Neural cell (in vitro differentiated cells): ENCODE measurements around the gene BABAM2. TPM values are rescaled to one million over a fixed set of nuclear protein-coding genes. Genes with fewer than 3 reads are reported as not detected.

Experiments
- H2AFZ ChIP-seq: fragments of 200-600, 300-800 bp; sonication (generic), shearing (Covaris generic); 2 replicates; pipeline ENCODE4 v1.6.0; 2014; ENCODE audit warnings: low read depth, mild to moderate bottlenecking, antibody characterized with exemption, low read length, moderate library complexity
- H3F3A ChIP-seq: fragments of 200-600 bp; shearing (Covaris generic); 2 replicates; pipeline ENCODE4 v1.6.1; 2016; ENCODE audit warnings: mild to moderate bottlenecking, moderate library complexity, mixed read lengths, antibody characterized with exemption, low read length; ENCODE audit not compliant: insufficient read depth, poor library complexity, severe bottlenecking
- H3K27ac ChIP-seq: fragments of 200-600, 300-800 bp; sonication (generic), shearing (Covaris generic); 2 replicates; pipeline ENCODE4 v1.5.1; 2014; ENCODE audit warnings: mild to moderate bottlenecking, low read length, moderate library complexity
- H3K27me3 ChIP-seq: fragments of 300-800, 200-600 bp; sonication (generic), shearing (Covaris generic); 2 replicates; pipeline ENCODE4 v1.6.0; 2014; ENCODE audit warnings: mild to moderate bottlenecking, low read depth, low read length, moderate library complexity; ENCODE audit not compliant: insufficient read depth
- H3K36me3 ChIP-seq: fragments of 300-800, 200-600 bp; sonication (generic), shearing (Covaris generic); 2 replicates; pipeline ENCODE4 v1.5.1; 2014; ENCODE audit warnings: mild to moderate bottlenecking, antibody characterized with exemption, low read length, moderate library complexity; ENCODE audit not compliant: insufficient read depth
- H3K4me2 ChIP-seq: fragments of 300-800, 200-600 bp; sonication (generic), shearing (Covaris generic); 2 replicates; pipeline ENCODE4 v1.6.0; 2014; ENCODE audit warnings: mild to moderate bottlenecking, low read length
- H3K4me3 ChIP-seq: fragments of 300-800, 200-600 bp; sonication (generic), shearing (Covaris generic); 2 replicates; pipeline ENCODE4 v1.5.1; 2014; ENCODE audit warnings: mild to moderate bottlenecking, low read length, moderate library complexity
- H3K79me2 ChIP-seq: fragments of 200-600 bp; shearing (Covaris generic); replicated peaks from 2 replicates; pipeline ENCODE4 v1.6.0; 2014; ENCODE audit warnings: mild to moderate bottlenecking, low read length, moderate library complexity; ENCODE audit not compliant: insufficient read depth
- H3K9ac ChIP-seq: fragments of 300-800, 200-600 bp; sonication (generic), shearing (Covaris generic); 2 replicates; pipeline ENCODE4 v1.6.1; 2016; ENCODE audit warnings: mild to moderate bottlenecking, low read length, mixed read lengths
- H3K9me2 ChIP-seq: fragments of 200-600 bp; shearing (Covaris generic); 2 replicates; pipeline ENCODE4 v1.6.1; 2016; ENCODE audit warnings: mild to moderate bottlenecking, low read length, mixed read lengths; ENCODE audit not compliant: insufficient read depth
- H3K9me3 ChIP-seq: fragments of 200-600, 300-800 bp; sonication (generic), shearing (Covaris generic); 2 replicates; pipeline ENCODE4 v1.6.1; 2016; ENCODE audit warnings: mild to moderate bottlenecking, mixed run types, low read length, moderate library complexity, mixed read lengths
- H4K20me1 ChIP-seq: fragments of 200-600 bp; shearing (Covaris generic); 2 replicates; pipeline ENCODE4 v1.6.1; 2016; ENCODE audit warnings: mild to moderate bottlenecking, mixed run types; ENCODE audit not compliant: insufficient read depth
- CTCF ChIP-seq: fragments of 450-650 bp; IDR thresholded peaks from 2 replicates; pipeline ENCODE4 v1.5.1; 2014; ENCODE audit warnings: antibody characterized with exemption, mild to moderate bottlenecking, moderate library complexity; ENCODE audit not compliant: poor library complexity, severe bottlenecking
- EP300 ChIP-seq: fragments of 450-650 bp; conservative IDR thresholded peaks from 2 replicates; pipeline ENCODE4 v1.6.1; 2014; ENCODE audit warnings: antibody characterized with exemption, mild to moderate bottlenecking, moderate library complexity; ENCODE audit not compliant: poor library complexity, severe bottlenecking
- EZH2 ChIP-seq: fragments of 200-600, 300-800 bp; shearing (Covaris generic), sonication (generic); IDR thresholded peaks from 2 replicates; pipeline ENCODE4 v1.6.1; 2014; ENCODE audit warnings: antibody characterized with exemption, low read length, borderline replicate concordance, mild to moderate bottlenecking; ENCODE audit not compliant: insufficient read depth, poor library complexity, severe bottlenecking
- MXI1 ChIP-seq: fragments of 450-650 bp; conservative IDR thresholded peaks from 2 replicates; pipeline ENCODE4 v1.6.1; 2014; ENCODE audit warnings: antibody characterized with exemption, mild to moderate bottlenecking; ENCODE audit not compliant: poor library complexity, severe bottlenecking
- POLR2AphosphoS5 ChIP-seq: IDR thresholded peaks from 2 replicates; pipeline ENCODE4 v1.6.1; 2012
- RAD21 ChIP-seq: fragments of 450-650 bp; conservative IDR thresholded peaks from 2 replicates; pipeline ENCODE4 v1.6.1; 2014; ENCODE audit warnings: antibody characterized with exemption, mild to moderate bottlenecking, moderate library complexity
- REST ChIP-seq: IDR thresholded peaks from 2 replicates; pipeline ENCODE4 v1.6.1; 2012; ENCODE audit warnings: borderline replicate concordance
- SMC3 ChIP-seq: fragments of 450-650 bp; conservative IDR thresholded peaks from 2 replicates; pipeline ENCODE4 v1.6.1; 2014; ENCODE audit warnings: antibody characterized with exemption, mild to moderate bottlenecking, moderate library complexity; ENCODE audit not compliant: poor library complexity
- TAF1 ChIP-seq: IDR thresholded peaks from 2 replicates; pipeline ENCODE4 v1.6.1; 2012; ENCODE audit warnings: low read depth
- polyA plus RNA-seq: library from polyadenylated mRNA; depleted of rRNA; stranded (reverse); fragments of >200 nt; gene quantifications from 2 replicates; pipeline ENCODE4 v1.2.3, GENCODE V29; 2014

BABAM2 gene
- polyA plus RNA-seq, 1 donor from 2014 or later: 15.3 TPM

GRCh38 chr2:28148000-28148399 is 257.5 kb downstream of the BABAM2 start:
- Histone ChIP-seq H3F3A (no peaks in the 10 kb centered on the region), H3K27me3 (no peaks in the 10 kb centered on the region), H3K4me2 (no peak overlapping the region), H3K4me3 (no peak overlapping the region), H4K20me1 (no peaks in the 10 kb centered on the region), H2AFZ (no peak overlapping the region), H3K27ac (no peak overlapping the region), H3K9me2 (no peaks in the 10 kb centered on the region), H3K79me2 (no peaks in the 10 kb centered on the region), H3K9me3 (no peaks in the 10 kb centered on the region), H3K9ac (no peak overlapping the region), H3K36me3 (no peaks in the 10 kb centered on the region)
- TF ChIP-seq TAF1 (no peak), REST (no peak), RAD21 (no peak), EP300 (no peak)

GRCh38 chr2:28148566-28148965 is 258.0 kb downstream of the BABAM2 start:
- Histone ChIP-seq H4K20me1 (no peaks in the 10 kb centered on the region), H3K79me2 (no peaks in the 10 kb centered on the region), H3K36me3 (no peaks in the 10 kb centered on the region), H2AFZ (no peak overlapping the region), H3K27ac (no peak overlapping the region), H3K4me3 (no peak overlapping the region), H3F3A (no peaks in the 10 kb centered on the region), H3K9ac (no peak overlapping the region), H3K27me3 (no peaks in the 10 kb centered on the region), H3K9me2 (no peaks in the 10 kb centered on the region), H3K9me3 (no peaks in the 10 kb centered on the region), H3K4me2 (no peak overlapping the region)
- TF ChIP-seq SMC3 (no peak), EZH2 (no peak), REST (no peak), CTCF (no peak), RAD21 (no peak), POLR2AphosphoS5 (no peak), TAF1 (no peak), EP300 (no peak), MXI1 (no peak)
